Mesothelial cell of epicardium (in vitro differentiated cells): ENCODE results near the gene EIF3B. TPM values are rescaled to one million over a fixed set of nuclear protein-coding genes. Genes with fewer than 3 reads are reported as not detected.
"Not testable (repeated sequence)": the region's sequence is repeated elsewhere in the genome, so short reads cannot be mapped to it uniquely, and the experiment has no call there.

ENCODE experiments used
- DNase-seq, 2 experiments: peaks; one replicate each; pipeline ENCODE4 v3.0.0; 2021; ENCODE audit warnings: low spot score in 2 of 2; ENCODE audit not compliant: unreplicated experiment in 2 of 2
- H3K27ac Mint-ChIP-seq: 2 replicates; pipeline ENCODE4 v1.8.0; 2021; ENCODE audit warnings: mixed read lengths
- H3K27me3 Mint-ChIP-seq: 2 replicates; pipeline ENCODE4 v1.8.0; 2021; ENCODE audit warnings: low read depth, mixed read lengths
- H3K36me3 Mint-ChIP-seq: 2 replicates; pipeline ENCODE4 v1.8.0; 2021; ENCODE audit warnings: mixed read lengths
- H3K4me1 Mint-ChIP-seq: 2 replicates; pipeline ENCODE4 v1.8.0; 2021; ENCODE audit warnings: mixed read lengths
- H3K4me3 Mint-ChIP-seq: 2 replicates; pipeline ENCODE4 v1.8.0; 2021; ENCODE audit warnings: mild to moderate bottlenecking, moderate library complexity, mixed read lengths
- H3K9me3 Mint-ChIP-seq: 2 replicates; pipeline ENCODE4 v1.8.0; 2021; ENCODE audit warnings: mixed read lengths
- CTCF ChIP-seq: fragments of 200-600 bp; sonication (generic); IDR thresholded peaks from one replicate; pipeline ENCODE4 v1.5.0; 2021; ENCODE audit warnings: antibody characterized with exemption; ENCODE audit not compliant: unreplicated experiment
- total RNA-seq: library from RNA; stranded (reverse); gene quantifications from 3 replicates; pipeline ENCODE4 v1.2.1, GENCODE V29; 2021

The EIF3B gene
- total RNA-seq, 1 donor from 2014 or later, result 198 TPM

DNA sequence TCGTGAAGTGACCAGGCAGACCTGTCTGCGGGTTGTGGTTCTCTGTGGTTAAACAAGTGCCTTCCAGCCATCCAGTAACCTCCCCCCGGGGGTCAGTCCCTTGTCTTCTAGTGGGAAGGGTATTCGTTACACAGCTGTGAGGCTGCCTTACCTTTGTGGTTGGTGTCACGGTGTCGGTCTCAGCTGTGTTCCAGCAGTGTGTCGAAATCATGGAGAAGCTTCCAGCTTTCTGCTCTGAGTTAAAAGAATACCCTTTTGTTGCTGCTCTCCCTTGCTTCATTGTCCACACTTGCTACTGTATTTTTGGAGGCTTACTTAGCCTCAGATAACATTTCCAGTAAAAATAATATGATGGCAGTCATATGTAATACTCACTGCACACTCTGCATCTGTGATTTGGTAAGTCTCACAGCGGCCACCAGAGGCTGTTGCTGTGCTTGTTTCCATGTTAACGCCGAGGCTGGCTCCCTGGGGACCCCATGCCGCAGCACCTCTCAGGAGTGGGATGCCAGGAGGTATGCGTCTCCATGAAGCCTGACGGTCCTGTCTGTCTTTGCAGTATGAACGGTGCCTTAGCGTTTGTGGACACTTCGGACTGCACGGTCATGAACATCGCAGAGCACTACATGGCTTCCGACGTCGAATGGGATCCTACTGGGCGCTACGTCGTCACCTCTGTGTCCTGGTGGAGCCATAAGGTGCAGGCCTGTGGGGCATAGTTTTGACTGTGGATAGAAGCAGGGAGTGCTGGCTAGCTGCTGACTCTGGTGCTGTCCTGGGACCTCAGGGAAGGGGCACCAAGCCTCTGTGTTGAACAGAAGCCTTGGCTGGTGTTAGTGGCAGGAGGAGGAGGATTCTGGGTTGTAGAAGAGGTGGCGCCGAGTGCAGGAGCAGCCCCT is 20.5 kb downstream of the EIF3B start:
- no peak for TF ChIP-seq CTCF
- Mint-ChIP-seq H3K4me1 (no peaks in the 10 kb centered on the region), H3K36me3 (peaks cover 37% of the 10 kb centered on the region), H3K27ac (no peak overlapping the region), H3K9me3 (no peaks in the 10 kb centered on the region), H3K4me3 (no peak overlapping the region), H3K27me3 (no peaks in the 10 kb centered on the region)
- DNase-seq, result no peak

DNA sequence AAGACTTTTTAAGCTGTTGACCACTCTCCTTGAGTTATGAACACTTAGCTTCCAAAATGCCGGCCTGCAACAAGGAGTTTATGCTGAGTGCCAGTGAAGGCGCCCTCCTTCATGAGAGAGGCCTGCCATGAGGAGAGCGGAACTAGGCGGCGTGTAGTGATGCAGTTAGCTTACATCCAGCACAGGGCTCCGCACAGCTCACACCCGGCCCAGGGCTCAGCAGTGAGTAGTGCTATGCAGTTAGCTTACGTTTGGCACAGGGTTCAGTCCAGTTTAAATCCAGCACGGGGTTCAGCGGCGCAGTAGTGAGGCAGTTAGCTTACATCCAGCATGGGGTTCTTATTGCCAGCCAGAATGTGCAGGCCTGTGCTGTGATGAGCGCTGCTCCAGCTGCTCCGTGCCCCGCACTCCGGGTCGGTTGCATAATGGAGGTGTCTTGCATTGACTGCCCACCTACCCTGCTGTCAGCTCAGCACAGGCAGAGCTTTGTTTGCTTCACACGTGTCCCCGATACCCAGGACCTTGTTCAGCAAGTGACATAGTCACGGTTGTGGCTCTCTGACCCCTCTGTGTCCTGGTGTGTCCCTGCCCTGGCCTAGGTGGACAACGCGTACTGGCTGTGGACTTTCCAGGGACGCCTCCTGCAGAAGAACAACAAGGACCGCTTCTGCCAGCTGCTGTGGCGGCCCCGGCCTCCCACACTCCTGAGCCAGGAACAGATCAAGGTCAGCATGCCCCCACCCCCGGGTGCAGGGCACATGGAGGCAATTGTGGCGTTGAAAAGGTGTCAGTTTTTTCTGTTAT is 21.9 kb downstream of the EIF3B start:
- Mint-ChIP-seq H3K27ac (no peak overlapping the region), H3K36me3 (peaks cover 43% of the 10 kb centered on the region), H3K9me3 (no peaks in the 10 kb centered on the region), H3K4me3 (no peak overlapping the region), H3K4me1 (no peaks in the 10 kb centered on the region), H3K27me3 (no peaks in the 10 kb centered on the region)
- DNase-seq, result no peak
- no peak for TF ChIP-seq CTCF

DNA sequence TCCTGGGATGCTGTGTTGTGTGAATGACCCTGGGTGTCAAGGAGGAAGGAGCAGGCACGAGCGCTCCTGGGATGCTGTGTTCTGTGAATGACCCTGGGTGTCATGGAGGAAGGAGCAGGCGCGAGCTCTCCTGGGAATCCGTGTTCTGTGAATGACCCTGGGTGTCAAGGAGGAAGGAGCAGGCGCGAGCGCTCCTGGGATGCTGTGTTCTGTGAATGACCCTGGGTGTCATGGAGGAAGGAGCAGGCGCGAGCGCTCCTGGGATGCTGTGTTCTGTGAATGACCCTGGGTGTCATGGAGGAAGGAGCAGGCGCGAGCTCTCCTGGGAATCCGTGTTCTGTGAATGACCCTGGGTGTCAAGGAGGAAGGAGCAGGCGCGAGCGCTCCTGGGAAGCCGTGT is 22.9 kb downstream of the EIF3B start:
- H3K36me3 Mint-ChIP-seq, result peaks cover 40% of the 10 kb centered on the region
- not testable (repeated sequence) for H3K4me3 Mint-ChIP-seq, H3K27ac Mint-ChIP-seq, DNase-seq, H3K4me1 Mint-ChIP-seq, H3K27me3 Mint-ChIP-seq, H3K9me3 Mint-ChIP-seq

DNA sequence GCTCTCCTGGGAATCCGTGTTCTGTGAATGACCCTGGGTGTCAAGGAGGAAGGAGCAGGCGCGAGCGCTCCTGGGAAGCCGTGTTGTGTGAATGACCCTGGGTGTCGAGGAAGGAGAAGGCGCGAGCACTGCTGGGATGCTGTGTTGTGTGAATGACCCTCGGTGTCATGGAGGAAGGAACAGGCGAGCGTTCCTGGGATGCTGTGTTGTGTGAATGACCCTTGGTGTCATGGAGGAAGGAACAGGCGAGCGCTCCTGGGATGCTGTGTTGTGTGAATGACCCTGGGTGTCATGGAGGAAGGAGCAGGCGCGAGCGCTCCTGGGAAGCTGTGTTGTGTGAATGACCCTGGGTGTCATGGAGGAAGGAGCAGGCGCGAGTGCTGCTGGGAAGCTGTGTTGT is 23.5 kb downstream of the EIF3B start:
- DNase-seq, H3K4me3 Mint-ChIP-seq, H3K9me3 Mint-ChIP-seq, H3K27ac Mint-ChIP-seq, H3K4me1 Mint-ChIP-seq, H3K27me3 Mint-ChIP-seq: not testable (repeated sequence)
- H3K36me3 Mint-ChIP-seq, result peaks cover 38% of the 10 kb centered on the region

DNA sequence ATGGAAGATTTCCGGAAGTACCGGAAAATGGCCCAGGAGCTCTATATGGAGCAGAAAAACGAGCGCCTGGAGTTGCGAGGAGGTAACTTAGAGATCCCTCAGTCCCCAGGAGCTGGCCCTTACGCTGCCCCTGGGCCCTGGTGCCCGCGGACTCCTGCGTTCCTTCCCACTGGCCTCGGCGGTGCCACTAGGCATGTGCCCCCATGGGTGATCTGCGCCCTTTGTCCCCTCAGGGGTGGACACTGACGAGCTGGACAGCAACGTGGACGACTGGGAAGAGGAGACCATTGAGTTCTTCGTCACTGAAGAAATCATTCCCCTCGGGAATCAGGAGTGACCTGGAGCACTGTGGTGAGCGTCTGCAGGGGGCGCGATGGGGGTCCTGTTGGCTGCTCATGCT is 24.5 kb downstream of the EIF3B start:
- DNase-seq, result no peak
- Mint-ChIP-seq H3K9me3 (no peaks in the 10 kb centered on the region), H3K4me3 (no peak overlapping the region), H3K27ac (no peak overlapping the region), H3K36me3 (peaks cover 37% of the 10 kb centered on the region), H3K4me1 (no peaks in the 10 kb centered on the region), H3K27me3 (no peaks in the 10 kb centered on the region)
- no peak for TF ChIP-seq CTCF

- H3K4me1 Mint-ChIP-seq, result no peaks in the 10 kb centered on the region
- H3K27me3 Mint-ChIP-seq, result no peaks in the 10 kb centered on the region
- H3K4me3 Mint-ChIP-seq, result no peak overlapping the region
- no peak for TF ChIP-seq CTCF
- H3K36me3 Mint-ChIP-seq, result peaks cover 34% of the 10 kb centered on the region
- no peak for DNase-seq
- no peak overlapping the region for H3K27ac Mint-ChIP-seq
- no peaks in the 10 kb centered on the region for H3K9me3 Mint-ChIP-seq
Measured at GRCh38 chr7:2379821-2380450, 25.3 kb downstream of the EIF3B start.
